Measurements from ENCODE around the gene DTNA. TPM values are rescaled to one million over a fixed set of nuclear protein-coding genes. Genes with fewer than 3 reads are reported as not detected.

Gene DTNA
- total RNA-seq, 3 donors from 2014 or later (not counting 1 experiment from before 2014, with no cell fraction given), result 0.33 TPM; not detected in 2

DNA sequence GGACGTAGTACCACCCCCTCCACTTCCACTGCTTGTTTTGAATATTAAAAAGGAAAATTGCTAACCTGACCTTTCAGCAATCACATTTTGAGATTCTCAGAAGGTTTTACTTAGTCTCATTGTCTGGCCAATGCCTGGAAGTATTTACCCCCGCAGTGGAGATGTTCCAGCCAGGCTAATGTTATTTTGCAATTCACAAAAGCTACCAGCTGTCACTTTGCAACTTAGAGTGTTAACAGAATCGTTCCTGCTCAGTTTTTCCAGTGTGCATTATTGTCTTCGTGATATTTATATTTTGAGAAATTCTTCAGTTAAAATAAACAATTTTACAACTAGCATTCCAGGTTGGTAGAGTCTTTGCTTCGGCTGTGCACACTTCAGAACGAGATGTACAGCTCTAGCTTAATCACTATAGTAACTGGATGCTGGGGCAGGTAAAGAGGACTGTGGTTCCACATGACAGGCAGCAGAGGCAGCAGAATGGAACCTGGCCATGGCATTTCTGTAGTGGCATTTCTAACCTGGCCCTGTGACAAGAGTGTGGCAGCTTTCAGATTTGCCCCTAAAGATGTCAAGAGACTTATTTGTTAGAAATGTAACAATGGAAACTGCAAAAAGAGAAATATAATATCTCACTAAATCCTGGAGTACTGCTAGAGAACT is 85.1 kb downstream of the DTNA start:
- H3K36me3 ChIP-seq (ENCODE audit: control insufficient read depth, insufficient read depth, low read length), result no peaks in the 10 kb centered on the region
- Mint-ChIP-seq H3K36me3 (no peaks in the 10 kb centered on the region), H3K4me3 (no peak overlapping the region), H3K9me3 (no peaks in the 10 kb centered on the region), H3K27me3 (ENCODE audit: low read depth in 2 of 2) (peaks cover 13 to 37% of the 10 kb centered on the region in 2 donors), H3K27ac (no peak overlapping the region), H3K4me1 (no peaks in the 10 kb centered on the region)
- no peaks in the 10 kb centered on the region for H3K4me1 ChIP-seq (ENCODE audit: control insufficient read depth, insufficient read depth, low read length)
- no peak overlapping the region for H3K4me3 ChIP-seq (ENCODE audit: low read length)
- intact Hi-C loops (cut with micrococcal nuclease), result no loop called here
- TF ChIP-seq CTCF (IDR thresholded peaks at IDR 0.05), result no peak
- no peaks in the 10 kb centered on the region for H3K9me3 ChIP-seq (ENCODE audit: control insufficient read depth, insufficient read depth, low read length)
- ATAC-seq (no peak), DNase-seq (no peak)
- H3K27ac ChIP-seq (ENCODE audit: low read length), result no peak overlapping the region
- WGBS (ENCODE audit: insufficient coverage), result 77% methylated on average over 5 of the region's 6 CpGs
- no peaks in the 10 kb centered on the region for H3K27me3 ChIP-seq (ENCODE audit: control insufficient read depth, insufficient read depth, low read length)

GRCh38 chr18:34796035-34796657 is 86.0 kb downstream of the DTNA start:
- H3K9me3 ChIP-seq (ENCODE audit: control insufficient read depth, insufficient read depth, low read length), result no peaks in the 10 kb centered on the region
- H3K36me3 Mint-ChIP-seq, result no peaks in the 10 kb centered on the region
- H3K9me3 Mint-ChIP-seq, result no peaks in the 10 kb centered on the region
- H3K27me3 ChIP-seq (ENCODE audit: control insufficient read depth, insufficient read depth, low read length), result no peaks in the 10 kb centered on the region
- H3K4me1 Mint-ChIP-seq, result no peaks in the 10 kb centered on the region
- no peaks in the 10 kb centered on the region for H3K4me1 ChIP-seq (ENCODE audit: control insufficient read depth, insufficient read depth, low read length)
- H3K27ac ChIP-seq (ENCODE audit: low read length), result no peak overlapping the region
- TF ChIP-seq CTCF (IDR thresholded peaks at IDR 0.05), result no peak
- H3K27ac Mint-ChIP-seq, result no peak overlapping the region
- ATAC-seq (no peak), DNase-seq (no peak)
- H3K36me3 ChIP-seq (ENCODE audit: control insufficient read depth, insufficient read depth, low read length), result no peaks in the 10 kb centered on the region
- no peak overlapping the region for H3K4me3 Mint-ChIP-seq
- H3K27me3 Mint-ChIP-seq (ENCODE audit: low read depth in 2 of 2), result peaks cover 7 to 31% of the 10 kb centered on the region in 2 donors
- intact Hi-C loops (cut with micrococcal nuclease), result no loop called here
- 93% methylated on average over 2 of the region's 7 CpGs for WGBS (ENCODE audit: insufficient coverage)
- no peak overlapping the region for H3K4me3 ChIP-seq (ENCODE audit: low read length)

- no peaks in the 10 kb centered on the region for H3K36me3 ChIP-seq (ENCODE audit: control insufficient read depth, insufficient read depth, low read length)
- H3K27me3 Mint-ChIP-seq (ENCODE audit: low read depth in 2 of 2), result peaks cover 10 to 21% of the 10 kb centered on the region in 2 donors
- H3K27ac Mint-ChIP-seq, result no peak overlapping the region
- H3K4me1 ChIP-seq (ENCODE audit: control insufficient read depth, insufficient read depth, low read length), result no peaks in the 10 kb centered on the region
- H3K4me3 Mint-ChIP-seq, result no peak overlapping the region
- no peaks in the 10 kb centered on the region for H3K36me3 Mint-ChIP-seq
- DNase-seq (no peak), ATAC-seq (no peak)
- 93% methylated on average over 2 of the region's 4 CpGs for WGBS (ENCODE audit: insufficient coverage)
- intact Hi-C loops (cut with micrococcal nuclease), result no loop called here
- peaks cover 0 to 6% of the 10 kb centered on the region in 2 donors for H3K4me1 Mint-ChIP-seq
- TF ChIP-seq CTCF (IDR thresholded peaks at IDR 0.05), result no peak
- H3K27ac ChIP-seq (ENCODE audit: low read length), result no peak overlapping the region
- no peaks in the 10 kb centered on the region for H3K9me3 ChIP-seq (ENCODE audit: control insufficient read depth, insufficient read depth, low read length)
- no peaks in the 10 kb centered on the region for H3K27me3 ChIP-seq (ENCODE audit: control insufficient read depth, insufficient read depth, low read length)
- H3K9me3 Mint-ChIP-seq, result no peaks in the 10 kb centered on the region
- H3K4me3 ChIP-seq (ENCODE audit: low read length), result no peak overlapping the region
Observed at GRCh38 chr18:34799291-34799690, 89.2 kb downstream of the DTNA start.

All from natural killer cell (primary cell).